Endothelial cell of umbilical vein (primary cell): ENCODE data around the gene KSR1.

ENCODE experiments used
- EZH2 ChIP-seq: IDR thresholded peaks from 2 replicates; pipeline ENCODE4 v1.6.1; 2012; ENCODE audit warnings: borderline replicate concordance, low read depth, mild to moderate bottlenecking, moderate library complexity, low read length, inconsistent platforms; ENCODE audit not compliant: severe bottlenecking
- MYC ChIP-seq: IDR thresholded peaks from one replicate; pipeline ENCODE4 v1.6.1; 2011; ENCODE audit warnings: mild to moderate bottlenecking, low read depth, low read length

GRCh38 chr17:27417596-27418365 is 38.5 kb upstream of the KSR1 start:
- TF ChIP-seq EZH2 (no peak), MYC (no peak)
